Activated CD8-positive, alpha-beta memory T cell treated with anti-CD3 and anti-CD28 coated beads, Interleukin-2, amount 50 U/mL, for 1 hour (primary cell): ENCODE data around the gene EPS8.

ENCODE experiments used
- DNase-seq: peaks from one replicate; pipeline ENCODE4 v3.0.0-alpha.2; 2020; ENCODE audit errors: extremely low read depth

Gene EPS8

DNA sequence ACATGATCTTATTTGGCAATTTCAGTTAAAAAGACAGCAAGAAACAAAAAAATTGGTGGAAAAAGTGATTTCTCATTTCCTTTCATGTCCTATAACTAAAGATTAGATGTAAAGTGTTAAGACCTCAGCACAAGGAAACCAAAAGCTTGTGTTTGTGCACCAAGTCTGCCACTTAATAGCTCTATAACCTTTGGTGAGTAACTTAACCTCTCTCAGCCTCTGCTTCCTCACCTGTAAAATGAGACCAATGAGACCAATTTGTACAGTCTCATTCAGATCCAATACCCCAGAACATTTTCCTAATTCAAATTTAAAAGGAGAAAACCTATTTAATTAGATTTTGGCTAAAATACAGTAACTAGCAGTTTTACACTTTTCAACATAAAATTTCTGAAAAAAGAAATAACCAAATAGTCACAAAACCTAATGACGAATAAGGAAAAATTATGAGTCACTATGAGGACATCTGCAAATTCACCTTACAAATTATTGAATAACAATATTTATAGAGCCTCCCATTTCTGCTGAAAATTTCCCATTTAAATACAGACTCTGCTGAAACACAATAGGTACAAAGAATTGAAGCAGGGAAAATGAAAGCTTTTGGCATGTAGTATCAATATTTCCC, 71.1 kb downstream of the EPS8 start:
- DNase-seq: no peak

DNA sequence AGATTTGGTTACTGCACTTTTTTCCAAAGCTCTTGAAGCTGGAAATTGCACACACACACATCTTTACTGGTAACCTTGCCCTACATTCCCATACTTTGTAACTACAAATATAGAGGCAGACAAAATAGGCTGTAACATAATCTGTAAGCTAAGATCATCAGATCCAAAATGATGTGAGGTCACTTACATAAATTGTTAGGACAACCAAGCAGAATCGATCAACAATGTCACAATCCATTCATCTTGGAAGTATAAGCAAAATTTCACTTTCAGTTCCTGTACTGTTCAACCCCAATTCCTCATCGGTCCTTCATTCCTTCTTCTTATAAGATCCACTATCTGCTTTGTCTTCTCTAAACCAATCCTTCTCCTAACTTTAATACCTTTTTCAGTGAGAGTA, 72.6 kb downstream of the EPS8 start:
- no peak for DNase-seq

DNA sequence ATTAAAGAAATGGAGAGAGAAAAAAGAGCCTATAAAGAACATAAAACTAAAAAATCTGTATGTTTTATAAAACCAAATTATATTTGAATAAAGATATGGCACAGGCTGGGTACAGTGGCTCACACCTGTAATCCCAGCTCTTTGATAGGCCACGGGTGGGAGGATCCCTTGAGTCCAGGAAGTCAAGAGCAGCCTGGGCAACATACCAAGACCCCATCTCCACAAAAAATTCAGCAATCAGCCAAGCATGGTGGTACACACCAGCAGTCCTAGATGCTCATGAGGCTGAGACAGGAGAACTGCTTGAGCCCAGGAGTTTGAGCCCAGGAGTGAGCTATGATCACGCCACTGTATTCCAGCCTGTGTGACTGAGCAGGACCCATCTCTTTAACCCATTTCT, 74.9 kb downstream of the EPS8 start:
- DNase-seq: no peak

DNA sequence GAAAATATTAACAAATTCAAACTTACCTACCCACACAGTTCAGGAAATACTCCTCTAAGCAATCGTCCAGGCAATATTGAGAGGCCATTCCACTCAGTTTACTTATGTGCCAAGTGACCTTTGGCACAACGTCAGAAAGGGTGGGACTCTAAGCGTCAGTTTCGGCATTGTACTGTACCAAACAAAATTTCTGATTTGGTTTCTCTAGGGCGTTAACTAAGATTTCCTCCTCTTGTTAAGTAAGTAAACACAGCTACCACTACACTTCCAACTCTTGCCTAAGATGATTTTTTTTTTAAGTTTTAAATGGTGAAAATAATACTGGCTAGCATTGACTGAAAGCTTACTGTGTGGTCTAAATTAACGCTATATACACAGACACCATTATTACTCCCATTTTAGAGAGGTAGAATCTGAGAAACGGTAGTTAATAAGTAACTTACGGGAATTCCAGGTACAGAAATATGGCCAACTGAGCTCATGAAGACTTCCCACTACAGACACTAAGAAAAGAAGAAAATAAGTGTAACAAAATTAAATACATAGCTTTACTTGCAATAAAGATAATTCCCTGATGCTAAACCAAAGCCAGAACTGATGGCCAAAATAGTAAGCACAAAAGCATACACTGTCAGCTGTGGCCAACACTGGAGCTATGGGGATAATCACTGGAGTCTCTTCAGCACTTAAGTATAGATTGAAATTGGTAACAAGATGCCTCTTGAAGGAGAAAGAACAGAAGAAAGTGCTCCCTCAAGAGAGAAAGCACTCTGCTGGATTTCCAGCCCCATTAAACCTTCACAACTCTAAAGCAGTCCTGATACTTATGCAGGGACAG, 76.1 kb downstream of the EPS8 start:
- DNase-seq: no peak

DNA sequence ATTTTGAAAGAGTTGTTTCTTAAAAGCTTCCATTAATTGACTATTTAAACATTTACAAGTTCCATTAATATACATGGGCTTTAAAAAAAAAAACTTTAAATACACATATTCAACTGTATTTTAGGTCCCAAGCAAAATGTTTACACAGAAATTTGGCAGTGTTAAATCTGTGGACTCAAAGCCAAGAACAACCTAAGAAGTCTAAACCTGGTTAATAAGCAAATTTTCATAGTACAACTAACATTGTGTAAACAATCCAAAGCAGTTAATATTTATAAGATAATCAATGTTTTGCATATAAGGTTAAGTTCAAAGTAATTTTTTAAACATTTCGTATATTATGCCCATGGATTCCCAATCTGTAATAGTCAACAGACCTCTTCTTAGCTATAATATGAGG, 77.0 kb downstream of the EPS8 start:
- DNase-seq: no peak

DNA sequence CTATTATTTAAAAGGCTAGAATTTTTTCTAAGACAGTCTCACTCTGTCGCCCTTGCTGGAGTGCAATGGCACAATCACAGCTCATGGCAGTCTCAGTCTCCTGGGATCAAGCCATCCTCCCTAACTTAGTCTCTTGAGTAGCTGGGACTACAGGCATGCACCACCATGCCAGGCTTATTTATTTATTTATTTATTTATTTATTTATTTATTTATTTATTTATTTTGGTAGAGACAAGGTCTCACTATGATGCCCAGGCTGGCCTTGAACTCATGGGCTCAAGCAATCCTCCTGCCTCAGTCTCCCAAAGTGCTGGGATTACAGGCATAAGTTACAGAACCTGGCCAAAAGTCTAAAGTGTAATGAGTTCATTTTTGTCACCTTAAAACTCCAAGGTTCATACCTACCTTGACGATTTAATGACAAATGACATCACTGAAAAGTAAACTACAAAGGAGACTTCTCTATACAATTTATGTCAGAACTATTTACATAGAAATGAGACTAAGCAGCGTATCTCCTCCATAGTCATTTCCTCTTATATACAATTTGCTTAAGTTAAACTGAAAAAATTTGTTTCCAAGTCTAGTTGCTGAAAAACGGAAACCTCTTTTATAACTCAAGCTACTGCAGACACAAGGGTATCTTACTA, 78.2 kb downstream of the EPS8 start:
- no peak for DNase-seq

DNA sequence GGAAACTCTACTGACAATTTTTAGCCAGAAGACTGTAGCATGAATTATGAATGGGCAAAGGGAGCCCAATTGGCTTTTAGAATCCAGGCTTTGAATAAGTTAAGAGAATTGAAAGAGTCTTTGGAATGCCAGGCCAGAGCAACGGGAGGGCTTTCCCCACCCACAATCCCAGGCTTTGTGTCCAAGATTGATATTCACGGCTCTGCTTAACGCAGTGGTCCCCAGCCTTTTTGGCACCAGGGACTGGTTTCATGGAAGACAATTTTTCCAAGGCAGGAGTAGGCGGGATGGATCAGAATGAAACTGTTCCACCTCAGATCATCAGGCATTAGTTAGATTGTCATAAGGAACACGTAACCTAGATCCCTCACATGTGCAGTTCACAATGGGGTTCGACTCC, 79.6 kb downstream of the EPS8 start:
- DNase-seq: no peak

DNA sequence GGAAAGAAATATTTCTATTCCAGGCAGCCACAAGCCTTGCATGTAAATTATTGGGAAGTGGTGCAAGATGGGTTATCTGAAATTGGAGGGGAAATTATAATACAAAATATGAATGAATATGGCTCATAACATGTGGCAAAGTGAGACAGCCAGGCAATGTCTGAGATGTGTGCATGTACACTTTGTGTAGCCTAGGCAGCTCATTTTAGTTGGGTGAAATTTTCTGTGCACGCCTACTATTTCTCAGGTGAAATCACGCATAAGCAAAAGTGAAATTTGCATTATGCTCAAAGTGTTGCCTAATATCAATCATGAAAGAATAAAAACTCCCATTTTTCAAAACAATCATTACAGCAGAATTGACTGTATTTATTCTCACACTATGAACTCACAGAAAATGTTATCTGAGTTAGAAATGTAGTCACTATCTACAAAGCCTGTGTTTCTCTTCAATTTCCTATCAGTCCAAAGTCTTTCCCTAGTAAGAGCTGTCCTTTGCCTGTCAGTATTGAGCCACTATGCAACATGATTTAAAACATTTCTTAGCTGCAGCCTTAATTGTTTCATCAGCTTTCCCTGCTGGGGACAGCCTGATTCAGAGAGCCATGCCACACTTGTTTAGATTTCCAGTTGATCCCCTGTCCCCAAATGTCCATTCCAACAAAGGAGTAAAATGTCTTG, 80.7 kb downstream of the EPS8 start:
- no peak for DNase-seq

DNA sequence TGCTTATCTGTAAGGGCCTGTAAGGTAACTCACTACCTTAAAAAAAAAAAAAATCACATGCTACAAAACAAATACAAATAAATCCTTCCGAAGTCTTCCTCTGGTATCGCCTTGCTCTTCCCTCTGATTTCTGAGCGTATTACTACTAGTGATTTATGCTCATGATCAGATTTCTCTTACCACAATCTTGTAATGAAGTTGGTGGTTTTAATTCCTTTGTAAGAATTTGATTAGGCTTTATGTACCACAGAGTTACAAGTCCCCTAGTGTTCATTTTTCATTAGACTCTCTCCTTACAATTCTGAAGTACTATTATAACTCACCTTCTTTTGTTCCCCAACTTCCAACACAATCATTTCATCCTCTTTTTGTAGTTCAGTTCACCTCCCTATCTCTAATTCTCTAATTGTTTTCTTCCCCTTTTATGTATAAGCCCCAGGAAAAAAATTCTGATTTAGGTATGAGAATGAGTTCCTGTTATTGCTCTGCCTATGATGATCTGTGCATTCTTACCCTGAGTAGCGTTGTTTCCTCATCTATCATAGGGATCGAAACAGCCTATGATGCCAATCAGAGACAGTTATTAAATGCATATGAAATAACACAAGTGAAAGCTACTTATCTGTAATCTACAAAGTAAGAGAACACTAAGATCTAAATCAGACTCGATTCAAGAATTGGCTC, 81.5 kb downstream of the EPS8 start:
- no peak for DNase-seq

DNA sequence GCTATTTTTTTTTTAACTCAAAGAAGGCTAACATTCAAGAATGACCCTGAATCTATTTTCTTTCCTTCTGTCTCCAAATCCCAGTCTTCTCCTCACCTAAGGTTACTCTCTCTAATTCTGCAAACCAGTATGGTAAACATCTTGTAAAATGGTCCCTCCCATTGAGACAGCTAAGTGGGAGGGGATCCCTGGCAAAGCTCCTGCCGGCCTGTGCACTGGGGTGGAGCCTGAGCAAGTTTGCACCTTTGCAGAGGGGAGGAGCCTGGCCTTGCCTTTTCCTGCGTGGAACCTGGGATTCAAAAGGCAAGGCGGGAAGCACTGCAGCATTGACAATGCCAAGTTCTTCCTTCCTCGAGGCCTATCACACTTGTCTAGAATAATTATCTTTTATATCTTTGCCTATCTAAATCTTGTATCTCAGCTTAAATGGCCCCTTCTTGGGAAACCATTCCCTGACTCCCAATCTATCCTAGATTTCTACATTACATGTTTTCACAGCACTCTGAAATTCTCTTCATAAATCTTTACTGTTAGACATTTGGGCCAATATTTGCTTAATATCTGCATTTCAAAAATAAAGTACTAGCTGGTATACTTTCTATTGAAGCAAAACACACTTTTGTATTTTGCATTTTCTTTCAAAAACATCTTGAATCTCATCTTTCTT, 83.0 kb downstream of the EPS8 start:
- no peak for DNase-seq

DNA sequence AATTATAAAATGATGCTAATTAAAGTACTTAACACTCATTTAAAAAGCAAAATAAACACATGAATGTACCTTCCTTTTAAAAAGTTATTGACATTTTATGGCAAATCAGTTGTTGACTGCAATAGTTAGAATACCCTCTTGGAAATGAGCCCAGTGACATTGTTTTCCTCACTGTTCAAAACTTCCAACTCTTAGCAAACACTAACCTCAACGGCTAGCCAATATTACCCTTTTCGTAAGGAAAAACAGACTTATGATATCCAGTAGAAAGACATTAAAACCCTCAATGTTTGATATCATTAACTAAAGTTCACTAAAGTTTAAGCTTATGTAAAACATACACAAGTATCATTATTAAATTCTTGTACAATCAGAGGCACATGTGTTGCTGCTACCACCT, 83.6 kb downstream of the EPS8 start:
- no peak for DNase-seq

DNA sequence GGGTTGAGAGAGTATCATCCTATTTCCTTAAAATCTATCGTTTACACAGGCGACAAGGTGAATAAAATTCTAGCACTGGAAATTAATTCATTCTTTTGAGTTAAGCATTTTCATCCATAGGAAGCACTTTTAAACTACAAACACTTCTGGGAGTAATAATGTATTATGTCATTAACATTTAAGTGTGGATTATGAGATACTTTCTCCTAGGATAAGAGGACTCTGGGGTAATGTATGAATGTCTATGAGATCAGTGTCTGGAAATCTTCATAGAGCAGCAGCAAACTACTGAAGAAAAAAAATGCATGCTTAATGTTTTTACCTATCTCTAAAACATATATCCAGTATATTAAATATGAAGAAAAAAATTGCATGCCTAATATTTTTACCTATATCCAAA, 86.9 kb downstream of the EPS8 start:
- no peak for DNase-seq

DNA sequence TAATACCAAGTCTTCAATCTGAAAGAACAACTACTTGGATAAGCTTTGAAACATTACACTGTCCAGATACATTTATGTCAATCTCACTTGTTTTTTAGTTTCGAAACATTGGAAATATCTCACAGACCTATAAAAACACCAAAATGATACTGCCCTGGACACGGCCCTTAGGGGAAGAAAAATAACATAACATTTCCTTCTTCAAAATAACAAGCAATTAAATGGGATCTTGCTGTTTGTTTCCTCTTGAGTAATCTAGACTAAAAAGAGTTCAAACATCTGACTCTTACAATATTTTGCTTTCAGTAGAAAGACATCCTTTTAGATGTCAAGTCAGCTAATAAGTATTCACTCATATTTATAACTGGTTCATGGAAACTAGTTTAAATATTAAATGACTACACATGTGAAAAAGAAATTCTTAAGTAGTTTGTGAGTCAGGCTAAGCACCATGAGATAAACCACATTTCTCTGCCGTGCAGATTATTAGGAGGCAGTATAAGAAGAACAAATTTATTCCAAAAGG, 87.5 kb downstream of the EPS8 start:
- no peak for DNase-seq

DNA sequence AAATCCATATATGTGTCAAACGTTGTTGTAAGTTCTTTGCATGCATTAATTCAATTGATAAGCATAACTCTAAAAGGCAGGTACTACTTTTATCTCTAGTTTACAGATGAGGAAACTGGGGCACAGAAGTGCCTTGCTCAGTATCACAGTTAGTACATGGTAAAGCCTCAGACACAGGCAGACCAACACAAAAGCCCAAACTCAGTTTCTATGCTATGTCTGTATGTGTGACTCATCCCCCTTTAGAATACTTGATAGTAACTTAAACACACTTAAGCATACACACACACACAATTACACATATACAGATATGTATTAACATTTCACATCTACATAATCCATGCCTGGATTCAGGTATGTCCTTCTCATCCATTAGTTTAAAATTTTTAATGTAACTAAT, 88.0 kb downstream of the EPS8 start:
- no peak for DNase-seq

DNA sequence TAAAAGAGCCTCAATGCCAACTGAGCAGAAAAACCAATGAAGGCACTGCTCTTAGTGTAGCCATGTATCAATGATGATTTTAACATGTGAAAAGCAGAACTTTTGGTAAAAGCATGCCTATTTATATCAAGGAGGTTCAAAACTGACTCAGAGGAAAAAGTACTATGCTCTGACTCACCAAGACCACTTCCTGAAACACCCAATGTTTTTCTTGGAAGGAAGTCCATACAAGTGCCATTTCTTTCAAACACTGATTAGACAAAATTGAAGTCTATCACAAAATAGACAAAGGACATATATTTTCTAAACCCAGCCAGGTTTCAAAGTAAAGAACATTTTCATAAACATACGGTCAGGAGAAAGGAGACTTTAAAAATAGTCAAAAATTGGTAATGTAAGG, 88.6 kb downstream of the EPS8 start:
- no peak for DNase-seq

DNA sequence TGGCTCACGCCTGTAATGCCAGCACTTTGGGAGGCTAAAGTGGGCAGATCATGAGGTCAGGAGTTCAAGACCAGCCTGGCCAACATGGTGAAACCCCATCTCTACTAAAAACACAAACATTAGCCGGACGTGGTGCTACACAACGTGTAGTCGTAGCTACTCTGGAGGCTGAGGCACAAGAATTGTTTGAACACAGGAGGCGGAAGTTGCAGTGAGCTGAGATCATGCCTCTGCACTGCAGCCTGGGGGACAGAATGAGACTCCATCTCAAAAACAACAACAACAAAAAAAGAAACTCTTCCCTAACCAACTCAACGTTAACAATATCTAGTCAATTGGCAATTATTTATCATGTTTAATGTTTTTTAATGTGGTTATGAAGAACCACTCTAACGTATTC, 89.3 kb downstream of the EPS8 start:
- DNase-seq: no peak

DNA sequence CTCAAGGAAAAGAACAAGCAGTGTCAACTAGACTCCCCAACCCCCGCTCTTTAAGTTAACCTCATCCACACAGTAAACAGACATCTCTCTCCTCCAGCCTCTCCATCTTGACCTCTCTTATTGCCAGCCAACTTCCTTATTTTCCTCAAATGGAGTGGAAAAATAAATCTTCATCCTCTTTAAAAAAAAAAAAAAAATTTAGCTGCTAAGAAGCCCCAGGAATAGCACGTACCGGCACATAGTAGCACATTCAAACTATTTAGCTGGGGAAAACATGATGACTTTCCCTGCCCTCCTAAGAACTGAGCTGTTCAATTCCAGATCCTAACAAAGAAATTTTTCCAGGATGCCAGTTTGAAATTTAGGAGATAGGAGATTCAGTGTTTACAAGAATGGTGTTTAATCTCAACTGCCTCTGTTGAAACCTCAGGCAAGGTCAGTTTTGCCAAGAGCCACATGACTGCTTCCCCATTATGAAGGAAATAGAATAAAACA, 90.8 kb downstream of the EPS8 start:
- no peak for DNase-seq

DNA sequence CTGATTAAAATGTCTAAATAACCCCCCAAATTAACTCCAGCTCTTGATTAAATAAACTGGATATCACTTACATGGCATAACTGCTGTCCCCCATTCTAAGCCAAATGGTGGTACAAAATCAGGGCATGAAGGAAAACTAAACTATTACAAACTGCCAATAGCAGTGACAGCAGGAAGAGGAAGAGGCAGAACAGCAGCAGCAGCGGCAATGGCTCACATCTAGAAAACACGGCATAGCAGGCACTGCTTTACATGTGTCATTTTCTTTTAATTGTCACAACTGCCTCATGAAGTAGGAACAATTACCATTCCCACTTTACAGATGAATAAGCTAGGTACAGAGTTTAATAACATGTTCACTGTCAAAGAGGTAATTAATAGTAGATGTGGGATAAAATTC, 92.0 kb downstream of the EPS8 start:
- no peak for DNase-seq

DNA sequence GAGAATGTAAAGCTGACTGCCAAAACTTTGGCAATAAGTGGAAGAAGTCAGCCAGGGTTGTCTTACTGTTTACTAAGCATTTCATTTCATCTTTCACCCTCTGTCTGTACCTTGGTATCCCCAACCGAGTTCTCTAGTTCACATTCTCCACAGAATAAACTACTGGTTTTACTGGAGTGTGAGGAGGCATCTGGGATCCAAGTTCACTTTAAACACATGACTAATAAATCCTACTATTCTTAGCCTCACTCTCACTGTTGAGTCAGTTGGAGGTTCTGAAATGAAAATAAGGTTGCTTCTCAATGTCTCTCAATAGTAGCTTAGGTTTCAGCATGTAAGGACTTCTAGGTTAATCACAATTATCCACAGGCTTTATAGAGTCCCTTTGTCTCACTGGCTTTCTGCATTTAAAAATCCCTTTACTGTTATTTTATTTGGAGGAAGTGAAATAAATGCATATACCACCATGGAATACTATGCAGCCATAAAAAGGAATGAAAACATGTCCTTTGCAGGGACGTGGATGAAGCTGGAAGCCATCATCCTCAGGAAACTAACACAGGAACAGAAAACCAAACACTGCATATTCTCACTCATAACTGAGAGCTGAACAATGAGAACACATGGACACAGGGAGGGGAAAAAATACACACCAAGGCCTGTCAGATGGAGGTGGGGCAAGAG, 95.8 kb downstream of the EPS8 start:
- DNase-seq: no peak

DNA sequence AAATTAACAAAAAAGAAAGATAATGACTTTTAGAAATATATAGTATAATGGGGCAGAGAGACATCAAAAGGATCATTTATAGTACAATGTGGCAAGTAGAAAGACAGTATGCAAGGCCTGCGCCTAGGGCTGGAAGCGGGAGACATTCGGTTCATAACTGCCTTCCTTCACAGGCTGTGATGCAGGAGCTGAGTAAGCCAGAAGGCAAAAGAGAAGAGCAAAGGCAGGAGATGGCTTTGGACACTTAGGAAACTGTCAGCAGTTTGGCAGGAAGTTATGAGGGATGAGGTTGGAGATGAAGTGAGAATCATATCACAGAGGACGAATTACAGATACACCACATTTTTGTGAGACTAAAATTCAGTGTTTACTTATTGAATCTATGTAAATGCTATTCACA, 97.8 kb downstream of the EPS8 start:
- no peak for DNase-seq
